HEK293 (cell line): Measurements from ENCODE around the gene COL11A2.

Experiments
- CTCF ChIA-PET: fragments of 350-600 bp; formaldehyde crosslinking; extraction: SDS; loops from one replicate; lab custom pipeline; 2021; ENCODE audit warnings: antibody characterized with exemption; lab: Yijun Ruan, JAX
- POLR2A ChIA-PET: fragments of 300-600 bp; formaldehyde crosslinking; extraction: SDS; loops from one replicate; lab custom pipeline; 2020; ENCODE audit warnings: antibody characterized with exemption, inconsistent platforms; lab: Yijun Ruan, JAX
- H3K27ac ChIP-seq: fragments of 200-500 bp; sonication (Bioruptor generic); 2 replicates; pipeline ENCODE4 v1.5.1; 2014; ENCODE audit warnings: low read depth, low read length, control low read depth, inconsistent platforms; ENCODE audit errors: extremely low read depth
- H3K36me3 ChIP-seq, 2 experiments: fragments of 200-500 bp in 1 of 2; sonication (Bioruptor generic) in 1 of 2; 1 replicate in 1 of 2; 2 replicates in 1 of 2; pipeline ENCODE4 v1.5.1; 2014 to 2017; ENCODE audit warnings: inconsistent platforms in 2 of 2, low read length in 2 of 2; ENCODE audit not compliant: control insufficient read depth in 2 of 2, insufficient read depth in 1 of 2
- H3K4me1 ChIP-seq: fragments of 200-500 bp; sonication (Bioruptor generic); 2 replicates; pipeline ENCODE4 v1.5.1; 2014; ENCODE audit warnings: mild to moderate bottlenecking, low read length, inconsistent platforms; ENCODE audit not compliant: control insufficient read depth, insufficient read depth
- H3K4me3 ChIP-seq: 2 replicates; pipeline ENCODE4 v1.5.1; 2011; ENCODE audit warnings: low read depth, mild to moderate bottlenecking, control low read depth, low read length, moderate library complexity
- H3K9me3 ChIP-seq: fragments of 200-500 bp; sonication (Bioruptor generic); 2 replicates; pipeline ENCODE4 v1.5.1; 2014; ENCODE audit warnings: low read depth, low read length, inconsistent platforms; ENCODE audit not compliant: control insufficient read depth, insufficient read depth
- BCL11A ChIP-seq: fragments of 450-650 bp; formaldehyde crosslinking; IDR thresholded peaks from 2 replicates; pipeline ENCODE4 v1.5.1; 2016; ENCODE audit warnings: low read depth, missing biosample characterization, missing genetic modification characterization
- GLIS2 ChIP-seq: fragments of 450-650 bp; formaldehyde crosslinking; IDR thresholded peaks from 2 replicates; pipeline ENCODE4 v1.5.1; 2016; ENCODE audit warnings: missing biosample characterization, missing genetic modification characterization
- HOXC10 ChIP-seq: sonication (generic); formaldehyde crosslinking; IDR thresholded peaks from 2 replicates; pipeline ENCODE4 v1.8.1; 2023; ENCODE audit warnings: mild to moderate bottlenecking, missing genetic modification reagents
- MZF1 ChIP-seq: fragments of 450-650 bp; formaldehyde crosslinking; IDR thresholded peaks from 2 replicates; pipeline ENCODE4 v1.5.1; 2017; ENCODE audit warnings: missing biosample characterization, missing genetic modification characterization, borderline replicate concordance
- PATZ1 ChIP-seq: fragments of 450-650 bp; formaldehyde crosslinking; IDR thresholded peaks from 2 replicates; pipeline ENCODE4 v1.5.1; 2016; ENCODE audit warnings: missing biosample characterization, missing genetic modification characterization
- RBAK ChIP-seq: fragments of 450-650 bp; formaldehyde crosslinking; IDR thresholded peaks from 2 replicates; pipeline ENCODE4 v1.5.1; 2016; ENCODE audit warnings: missing biosample characterization, missing genetic modification characterization
- SETDB1 ChIP-seq: IDR thresholded peaks from one replicate; pipeline ENCODE4 v1.6.1; 2017; ENCODE audit warnings: mild to moderate bottlenecking, low read length, moderate library complexity, mixed read lengths; ENCODE audit not compliant: insufficient read length
- ZBTB8A ChIP-seq: fragments of 450-650 bp; formaldehyde crosslinking; IDR thresholded peaks from 2 replicates; pipeline ENCODE4 v1.5.1; 2016; ENCODE audit warnings: missing biosample characterization, missing genetic modification characterization
- ZNF138 ChIP-seq: fragments of 450-650 bp; formaldehyde crosslinking; IDR thresholded peaks from 2 replicates; pipeline ENCODE4 v1.5.1; 2016; ENCODE audit warnings: missing biosample characterization, missing genetic modification characterization, borderline replicate concordance
- ZNF214 ChIP-seq: fragments of 450-650 bp; formaldehyde crosslinking; IDR thresholded peaks from 2 replicates; pipeline ENCODE4 v1.5.1; 2017; ENCODE audit warnings: missing biosample characterization, mild to moderate bottlenecking, missing genetic modification characterization, borderline replicate concordance
- ZNF23 ChIP-seq: fragments of 450-650 bp; formaldehyde crosslinking; IDR thresholded peaks from 2 replicates; pipeline ENCODE4 v1.5.1; 2016; ENCODE audit warnings: missing biosample characterization, missing genetic modification characterization, borderline replicate concordance
- ZNF274 ChIP-seq, 2 experiments: fragments of 200-500 bp in 1 of 2; fragments of 450-650 bp in 1 of 2; sonication (Bioruptor generic) in 1 of 2; formaldehyde crosslinking in 1 of 2; IDR thresholded peaks; 2 replicates each; pipeline versions ENCODE4 v1.5.1 to v1.6.1; 2014 to 2016; ENCODE audit warnings: borderline replicate concordance in 1 of 2, inconsistent platforms in 1 of 2, low read length in 1 of 2, missing biosample characterization in 1 of 2, missing genetic modification characterization in 1 of 2
- ZNF311 ChIP-seq: fragments of 450-650 bp; formaldehyde crosslinking; IDR thresholded peaks from 2 replicates; pipeline ENCODE4 v1.5.1; 2017; ENCODE audit warnings: missing biosample characterization, missing genetic modification characterization, borderline replicate concordance
- ZNF37A ChIP-seq: fragments of 450-650 bp; IDR thresholded peaks from 2 replicates; pipeline ENCODE4 v1.5.1; 2018; ENCODE audit warnings: missing biosample characterization, missing genetic modification characterization
- ZNF501 ChIP-seq: fragments of 450-650 bp; formaldehyde crosslinking; IDR thresholded peaks from 2 replicates; pipeline ENCODE4 v1.5.1; 2016; ENCODE audit warnings: missing biosample characterization, missing genetic modification characterization
- ZNF513 ChIP-seq: fragments of 450-650 bp; IDR thresholded peaks from 2 replicates; pipeline ENCODE4 v1.5.1; 2018; ENCODE audit warnings: missing biosample characterization, missing genetic modification characterization
- ZNF560 ChIP-seq: fragments of 450-650 bp; formaldehyde crosslinking; IDR thresholded peaks from 2 replicates; pipeline ENCODE4 v1.5.1; 2017; ENCODE audit warnings: missing biosample characterization, missing genetic modification characterization, borderline replicate concordance
- ZNF623 ChIP-seq: fragments of 450-650 bp; formaldehyde crosslinking; IDR thresholded peaks from 2 replicates; pipeline ENCODE4 v1.5.1; 2016; ENCODE audit warnings: missing biosample characterization, missing genetic modification characterization
- ZNF626 ChIP-seq: fragments of 450-650 bp; sonication (Bioruptor Pico); formaldehyde crosslinking; IDR thresholded peaks from 2 replicates; pipeline ENCODE4 v1.5.1; 2018; ENCODE audit warnings: missing biosample characterization, missing genetic modification characterization, inconsistent platforms
- ZNF645 ChIP-seq: fragments of 450-650 bp; formaldehyde crosslinking; IDR thresholded peaks from 2 replicates; pipeline ENCODE4; 2016; ENCODE audit warnings: missing biosample characterization, missing genetic modification characterization
- ZNF76 ChIP-seq: fragments of 450-650 bp; formaldehyde crosslinking; IDR thresholded peaks from 2 replicates; pipeline ENCODE4; 2016; ENCODE audit warnings: low read depth, missing biosample characterization, missing genetic modification characterization, borderline replicate concordance
- ZNF776 ChIP-seq: fragments of 450-650 bp; formaldehyde crosslinking; IDR thresholded peaks from 2 replicates; pipeline ENCODE4 v1.5.0; 2017; ENCODE audit warnings: missing biosample characterization, missing genetic modification characterization, borderline replicate concordance
- ZNF791 ChIP-seq: fragments of 450-650 bp; formaldehyde crosslinking; IDR thresholded peaks from 2 replicates; pipeline ENCODE4 v1.5.1; 2016; ENCODE audit warnings: missing biosample characterization, missing genetic modification characterization

The COL11A2 gene

GRCh38 chr6:33164176-33164575, 28.1 kb downstream of the COL11A2 start (continued):
- TF ChIP-seq ZNF274 (IDR thresholded peaks at IDR 0.05; ENCODE audit: low read length), result no peak
- TF ChIP-seq ZNF274 (tag by site-specific recombination; IDR thresholded peaks at IDR 0.05; ENCODE audit: borderline replicate concordance), result no peak
- no peak for TF ChIP-seq ZNF645 (tag by site-specific recombination)
- TF ChIP-seq MZF1, result no peak
- TF ChIP-seq ZNF138 (tag by site-specific recombination), result no peak
- TF ChIP-seq ZNF76, result no peak

- Histone ChIP-seq H3K4me3 (no peak overlapping the region), H3K4me1 (0 out of 2 replicates have a peak, but pooled peaks cover 2% of the 10 kb centered on the region), H3K36me3 (no peaks in the 10 kb centered on the region), H3K27ac (no peak overlapping the region), H3K9me3 (no peaks in the 10 kb centered on the region)
- POLR2A ChIA-PET, result interaction anchor here (0.5 to 0.9 kb wide), 2 partner anchors 263 to 1472 kb away, joined by 3 read pairs; no protein-coding TSS in a partner anchor
- CTCF ChIA-PET, result interaction anchor here (0.6 to 7.2 kb wide), 8 partner anchors 10 to 111 kb away, joined by 3 to 59 read pairs (median 4); no protein-coding TSS in a partner anchor
- TF ChIP-seq HOXC10 (CRISPR knock-in tag) (no peak), ZNF560 (tag by site-specific recombination) (no peak)
Observed at GRCh38 chr6:33163540-33163939, 28.7 kb downstream of the COL11A2 start.

GRCh38 chr6:33161354-33162331, 30.6 kb downstream of the COL11A2 start:
- H3K36me3 ChIP-seq, result no peaks in the 10 kb centered on the region
- ChIA-PET CTCF (interaction anchor here (0.6 to 7.2 kb wide), 24 partner anchors 8 to 1869 kb away, joined by 3 to 62 read pairs (median 4); partner anchors contain the start of gene RPS18), POLR2A (interaction anchor here (0.6 to 1.3 kb wide), 5 partner anchors 36 to 954 kb away, joined by 4 to 9 read pairs (median 6); partner anchors contain the start of gene RING1)
- no peaks in the 10 kb centered on the region for H3K9me3 ChIP-seq
- H3K4me1 ChIP-seq, result 0 out of 2 replicates have a peak, but pooled peaks cover 2% of the 10 kb centered on the region
- peak overlapping the region; percentile 26 for H3K4me3 ChIP-seq
- H3K27ac ChIP-seq, result peak overlapping the region; percentile 13; the same call in 1 of the 2 replicates
- TF ChIP-seq ZNF501 (tag by site-specific recombination) (peak; percentile 65; the same call in 1 of the 2 replicates), GLIS2 (tag by site-specific recombination) (peak; percentile 35; the same call in 1 of the 2 replicates), ZNF311 (tag by site-specific recombination) (no peak), ZNF214 (tag by site-specific recombination) (no peak), BCL11A (tag by site-specific recombination) (no peak), ZNF37A (tag by site-specific recombination) (no peak), ZNF623 (tag by site-specific recombination) (no peak), RBAK (no peak), ZNF791 (tag by site-specific recombination) (no peak), ZNF513 (no peak), ZBTB8A (tag by site-specific recombination) (peak; percentile 61), SETDB1 (no peak), PATZ1 (no peak), ZNF23 (no peak), ZNF626 (no peak), ZNF776 (tag by site-specific recombination) (no peak)
